Measurements from ENCODE around the gene TMEM40. TPM values are rescaled to one million over a fixed set of nuclear protein-coding genes. Genes with fewer than 3 reads are reported as not detected.

TMEM40 gene
- total and polyA plus RNA-seq, 9 of the 15 experiments (the other 6 are each of a cell fraction or from before 2014, with no cell fraction given), result 0.11 to 0.31 (median 0.14) TPM; not detected in 6

GRCh38 chr3:12796171-12797123 is 37.4 kb upstream of the TMEM40 start, which contains the start of gene CAND2 (continued):
- no peak for TF ChIP-seq KLF10 (CRISPR knock-in tag; IDR thresholded peaks at IDR 0.05)
- TF ChIP-seq RCOR1 (IDR thresholded peaks at IDR 0.05; ENCODE audit: borderline replicate concordance in 1 of 2, low read depth in 2 of 2, low read length in 2 of 2), result no peak
- no peak for TF ChIP-seq HOXB6 (CRISPR knock-in tag; IDR thresholded peaks at IDR 0.05; ENCODE audit: borderline replicate concordance)
- TF ChIP-seq TAF1 (IDR thresholded peaks at IDR 0.05; ENCODE audit: control insufficient read depth, extremely low read depth, insufficient read depth, low read length, severe bottlenecking), result peak; percentile 59
- peak; percentile 88; the same call in 1 of the 2 replicates for TF ChIP-seq E2F5 (CRISPR knock-in tag; IDR thresholded peaks at IDR 0.05)
- peak; percentile 79 for TF ChIP-seq SUPT5H (IDR thresholded peaks at IDR 0.05)
- peak; percentile 70; the same call in 1 of the 2 replicates for TF ChIP-seq OTX1 (CRISPR knock-in tag; IDR thresholded peaks at IDR 0.05)
- TF ChIP-seq ZNF77 (CRISPR knock-in tag; IDR thresholded peaks at IDR 0.05), result no peak
- TF ChIP-seq, protein P1, sequence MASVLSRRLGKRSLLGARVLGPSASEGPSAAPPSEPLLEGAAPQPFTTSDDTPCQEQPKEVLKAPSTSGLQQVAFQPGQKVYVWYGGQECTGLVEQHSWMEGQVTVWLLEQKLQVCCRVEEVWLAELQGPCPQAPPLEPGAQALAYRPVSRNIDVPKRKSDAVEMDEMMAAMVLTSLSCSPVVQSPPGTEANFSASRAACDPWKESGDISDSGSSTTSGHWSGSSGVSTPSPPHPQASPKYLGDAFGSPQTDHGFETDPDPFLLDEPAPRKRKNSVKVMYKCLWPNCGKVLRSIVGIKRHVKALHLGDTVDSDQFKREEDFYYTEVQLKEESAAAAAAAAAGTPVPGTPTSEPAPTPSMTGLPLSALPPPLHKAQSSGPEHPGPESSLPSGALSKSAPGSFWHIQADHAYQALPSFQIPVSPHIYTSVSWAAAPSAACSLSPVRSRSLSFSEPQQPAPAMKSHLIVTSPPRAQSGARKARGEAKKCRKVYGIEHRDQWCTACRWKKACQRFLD (CRISPR knock-in tag; IDR thresholded peaks at IDR 0.05), result peak; percentile 30; the same call in 1 of the 2 replicates
- no peak for TF ChIP-seq ZNF146 (CRISPR knock-in tag; IDR thresholded peaks at IDR 0.05; ENCODE audit: unreplicated experiment)
- peak; percentile 83; the same call in 1 of the 2 replicates for TF ChIP-seq CBFB (CRISPR knock-in tag; IDR thresholded peaks at IDR 0.05)
- TF ChIP-seq ZBTB17 (CRISPR knock-in tag; IDR thresholded peaks at IDR 0.05), result peak; percentile 90
- peak; percentile 69 for TF ChIP-seq MGA (IDR thresholded peaks at IDR 0.05)
